CD14-positive monocyte (primary cell): ENCODE results near the gene HHIPL1. TPM values are rescaled to one million over a fixed set of nuclear protein-coding genes. Genes with fewer than 3 reads are reported as not detected.

Experiments
- DNase-seq, 3 donors: peaks; one replicate each; pipeline ENCODE4 v3.0.0-alpha.2; 2011 to 2022
- H2AFZ ChIP-seq: 2 replicates; pipeline ENCODE4 v1.6.0; 2012; ENCODE audit warnings: mild to moderate bottlenecking, low read depth, low read length, inconsistent platforms; ENCODE audit not compliant: insufficient read depth, poor library complexity, severe bottlenecking
- H3K27ac ChIP-seq, 2 donors: 1 replicate in 1 of 2; 2 replicates in 1 of 2; pipeline ENCODE4 v1.5.1; 2012 to 2013; ENCODE audit warnings: low read length in 2 of 2, control low read depth in 1 of 2, inconsistent platforms in 1 of 2, low read depth in 1 of 2, mild to moderate bottlenecking in 1 of 2
- H3K27me3 ChIP-seq, 2 donors: one replicate each; pipeline versions ENCODE4 v1.6.0 to v1.6.1; 2011 to 2013; ENCODE audit warnings: low read length in 2 of 2; ENCODE audit not compliant: control insufficient read depth in 2 of 2, insufficient read depth in 2 of 2
- H3K36me3 ChIP-seq, 2 donors: replicated peaks in 1 of 2; 1 replicate in 1 of 2; 2 replicates in 1 of 2; pipeline versions ENCODE4 v1.5.1 to v1.6.1; 2012 to 2013; ENCODE audit warnings: low read length in 2 of 2, control low read depth in 1 of 2, inconsistent platforms in 1 of 2, mild to moderate bottlenecking in 1 of 2; ENCODE audit not compliant: insufficient read depth in 2 of 2, control insufficient read depth in 1 of 2
- H3K4me1 ChIP-seq, 2 donors: 1 replicate in 1 of 2; 2 replicates in 1 of 2; pipeline versions ENCODE4 v1.5.1 to v1.6.1; 2012 to 2013; ENCODE audit warnings: low read length in 2 of 2, control low read depth in 1 of 2, inconsistent platforms in 1 of 2, mild to moderate bottlenecking in 1 of 2, moderate library complexity in 1 of 2; ENCODE audit not compliant: insufficient read depth in 2 of 2, control insufficient read depth in 1 of 2
- H3K4me2 ChIP-seq: replicated peaks from 2 replicates; pipeline ENCODE3; 2012; ENCODE audit warnings: low read length, moderate library complexity, mild to moderate bottlenecking; ENCODE audit not compliant: poor library complexity, severe bottlenecking; ENCODE audit errors: extremely low read depth
- H3K4me3 ChIP-seq, 3 experiments: fragments of 200-600 bp in 1 of 3; sonication (generic) in 1 of 3; replicated peaks in 1 of 3; 1 replicate in 2 of 3; 2 replicates in 1 of 3; pipeline ENCODE4 v1.5.1; 2011 to 2013; ENCODE audit warnings: low read length in 3 of 3, mild to moderate bottlenecking in 3 of 3, control low read depth in 2 of 3, low read depth in 2 of 3, inconsistent platforms in 1 of 3, moderate library complexity in 1 of 3
- H3K79me2 ChIP-seq: 2 replicates; pipeline ENCODE4 v1.6.0; 2012; ENCODE audit warnings: mild to moderate bottlenecking, control low read depth, inconsistent platforms, low read length, moderate library complexity; ENCODE audit not compliant: insufficient read depth
- H3K9ac ChIP-seq: 2 replicates; pipeline ENCODE4 v1.6.0; 2017; ENCODE audit warnings: low read length, mild to moderate bottlenecking; ENCODE audit not compliant: insufficient read depth, poor library complexity, severe bottlenecking
- H3K9me3 ChIP-seq, 2 donors: replicated peaks in 1 of 2; 1 replicate in 1 of 2; 2 replicates in 1 of 2; pipeline versions ENCODE4 v1.5.1 to v1.6.1; 2012 to 2013; ENCODE audit warnings: low read length in 2 of 2, control low read depth in 1 of 2; ENCODE audit not compliant: control insufficient read depth in 1 of 2, insufficient read depth in 1 of 2
- H4K20me1 ChIP-seq: 2 replicates; pipeline ENCODE4 v1.6.0; 2012; ENCODE audit warnings: mild to moderate bottlenecking, low read length, control low read depth, moderate library complexity; ENCODE audit not compliant: insufficient read depth
- H3K27ac Mint-ChIP-seq, 7 donors: one replicate each; pipeline ENCODE4 v1.8.0; 2020; ENCODE audit warnings: mild to moderate bottlenecking in 7 of 7, mixed read lengths in 7 of 7, moderate library complexity in 6 of 7, inconsistent platforms in 2 of 7
- H3K27me3 Mint-ChIP-seq, 3 donors: one replicate each; pipeline ENCODE4 v1.8.0; 2021 to 2022; ENCODE audit warnings: low read depth in 3 of 3, mild to moderate bottlenecking in 3 of 3, mixed read lengths in 3 of 3, moderate library complexity in 3 of 3, inconsistent platforms in 1 of 3
- H3K36me3 Mint-ChIP-seq, 2 donors: one replicate each; pipeline ENCODE4 v1.8.0; 2020; ENCODE audit warnings: mixed read lengths in 2 of 2, inconsistent platforms in 1 of 2, mild to moderate bottlenecking in 1 of 2
- H3K4me1 Mint-ChIP-seq: one replicate; pipeline ENCODE4 v1.8.0; 2020; ENCODE audit warnings: mild to moderate bottlenecking, mixed read lengths
- H3K4me3 Mint-ChIP-seq, 2 donors: one replicate each; pipeline ENCODE4 v1.8.0; 2020; ENCODE audit warnings: mild to moderate bottlenecking in 2 of 2, mixed read lengths in 2 of 2, moderate library complexity in 1 of 2
- H3K9me3 Mint-ChIP-seq, 7 donors: one replicate each; pipeline ENCODE4 v1.8.0; 2020 to 2022; ENCODE audit warnings: mixed read lengths in 7 of 7, mild to moderate bottlenecking in 6 of 7, moderate library complexity in 6 of 7, inconsistent platforms in 2 of 7
- WGBS: methylation state at CpG from one replicate; pipeline ENCODE4 v1.1.5; 2013; ENCODE audit warnings: missing lambda C conversion rate; ENCODE audit not compliant: insufficient coverage; 5-methylcytosine and 5-hydroxymethylcytosine counted together
- intact Hi-C, 2 donors: fragments of 100-400 bp; cut with micrococcal nuclease; formaldehyde crosslinking; loops; one replicate each; pipeline versions ENCODE4 v1.15.0 to v1.15.1; 2023
- polyA plus RNA-seq, 3 donors: library from polyadenylated mRNA; depleted of rRNA in 1 of 3; unstranded in 2 of 3; stranded (reverse) in 1 of 3; fragments of 300-500 nt in 2 of 3; fragments of >200 nt in 1 of 3; fragmentation: Illumina TruSeq in 2 of 3; gene quantifications; 1 replicate in 2 of 3; 2 replicates in 1 of 3; pipeline ENCODE4 v1.2.3, GENCODE V29; 2012 to 2021
- TF ChIP-seq, protein P1 (sequence below): fragments of 200-600 bp; IDR thresholded peaks from one replicate; pipeline ENCODE4 v1.8.0; 2022; ENCODE audit warnings: antibody characterized with exemption, mild to moderate bottlenecking

Gene HHIPL1
- polyA plus RNA-seq, 3 donors, result 0.09 TPM; not detected in 2

GRCh38 chr14:99601361-99601831 is 43.5 kb upstream of the HHIPL1 start:
- WGBS, result 93% methylated on average over 6 of the region's 8 CpGs
- no peaks in the 10 kb centered on the region for H3K9me3 ChIP-seq
- H3K4me3 Mint-ChIP-seq, result peak overlapping the region in 1 of 2 donors; percentile 65

DNA sequence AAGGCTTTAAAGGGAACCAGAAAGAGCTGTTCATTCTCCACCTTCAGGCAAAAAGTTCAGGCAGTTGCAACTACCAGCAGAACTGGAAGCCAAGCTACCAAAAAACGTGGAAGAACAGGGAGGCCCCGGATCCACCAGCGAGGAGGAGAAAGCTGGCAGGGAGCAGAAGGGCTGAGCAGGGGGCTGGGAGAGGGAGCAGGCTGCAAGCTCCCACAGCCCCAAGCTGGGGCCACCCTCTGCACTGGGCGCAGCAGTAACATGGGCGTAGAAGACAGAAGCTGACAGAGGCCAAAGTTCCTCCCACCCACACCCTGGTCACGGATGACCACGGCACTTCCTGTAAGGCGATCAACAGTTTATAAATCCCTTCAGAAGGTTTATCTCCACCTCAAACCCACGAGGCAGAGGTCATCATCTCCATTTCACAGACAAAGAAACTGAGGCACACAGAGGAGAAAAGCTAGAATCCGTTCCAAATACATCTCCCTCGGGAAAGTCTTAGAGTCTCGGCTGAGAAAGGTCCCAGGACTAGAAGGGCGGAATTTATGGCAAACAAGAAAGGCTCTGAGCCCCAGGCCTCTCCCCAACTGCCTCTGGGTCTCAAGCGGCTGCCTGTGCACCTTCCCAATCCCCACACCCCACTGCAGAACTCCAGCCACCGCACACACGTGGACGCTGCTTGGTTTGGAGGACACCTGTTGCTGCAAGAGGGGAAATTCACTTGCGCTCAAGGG is 42.7 kb upstream of the HHIPL1 start:
- H3K4me1 ChIP-seq, result peaks cover 5 to 12% of the 10 kb centered on the region in 2 donors
- no peaks in the 10 kb centered on the region for H3K9me3 ChIP-seq
- TF ChIP-seq, protein P1, sequence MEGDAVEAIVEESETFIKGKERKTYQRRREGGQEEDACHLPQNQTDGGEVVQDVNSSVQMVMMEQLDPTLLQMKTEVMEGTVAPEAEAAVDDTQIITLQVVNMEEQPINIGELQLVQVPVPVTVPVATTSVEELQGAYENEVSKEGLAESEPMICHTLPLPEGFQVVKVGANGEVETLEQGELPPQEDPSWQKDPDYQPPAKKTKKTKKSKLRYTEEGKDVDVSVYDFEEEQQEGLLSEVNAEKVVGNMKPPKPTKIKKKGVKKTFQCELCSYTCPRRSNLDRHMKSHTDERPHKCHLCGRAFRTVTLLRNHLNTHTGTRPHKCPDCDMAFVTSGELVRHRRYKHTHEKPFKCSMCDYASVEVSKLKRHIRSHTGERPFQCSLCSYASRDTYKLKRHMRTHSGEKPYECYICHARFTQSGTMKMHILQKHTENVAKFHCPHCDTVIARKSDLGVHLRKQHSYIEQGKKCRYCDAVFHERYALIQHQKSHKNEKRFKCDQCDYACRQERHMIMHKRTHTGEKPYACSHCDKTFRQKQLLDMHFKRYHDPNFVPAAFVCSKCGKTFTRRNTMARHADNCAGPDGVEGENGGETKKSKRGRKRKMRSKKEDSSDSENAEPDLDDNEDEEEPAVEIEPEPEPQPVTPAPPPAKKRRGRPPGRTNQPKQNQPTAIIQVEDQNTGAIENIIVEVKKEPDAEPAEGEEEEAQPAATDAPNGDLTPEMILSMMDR, result no peak
- H2AFZ ChIP-seq, result no peak overlapping the region
- H3K79me2 ChIP-seq, result no peaks in the 10 kb centered on the region
- peaks cover 0 to 9% (median 2%) of the 10 kb centered on the region in 7 donors for H3K9me3 Mint-ChIP-seq
- no peak overlapping the region for H3K4me2 ChIP-seq
- H3K4me3 ChIP-seq, result no peak overlapping the region
- H3K27ac Mint-ChIP-seq, result no peak overlapping the region
- no peaks in the 10 kb centered on the region for H3K36me3 ChIP-seq
- no peak for DNase-seq
- peak overlapping the region in 1 of 2 donors; percentile 75 for H3K4me3 Mint-ChIP-seq
- peaks cover 44 to 66% (median 53%) of the 10 kb centered on the region in 3 donors for H3K27me3 Mint-ChIP-seq
- H3K4me1 Mint-ChIP-seq, result peaks cover 7% of the 10 kb centered on the region
- WGBS, result 66% methylated on average over 16 of the region's 18 CpGs
- intact Hi-C loops, result no loop called here
- H4K20me1 ChIP-seq, result no peaks in the 10 kb centered on the region
- no peaks in the 10 kb centered on the region for H3K36me3 Mint-ChIP-seq
- peaks cover 18 to 53% of the 10 kb centered on the region in 2 donors for H3K27me3 ChIP-seq
- no peak overlapping the region for H3K9ac ChIP-seq
- no peak overlapping the region for H3K27ac ChIP-seq

More at GRCh38 chr14:99601361-99601831, 43.5 kb upstream of the HHIPL1 start:
- H3K4me3 ChIP-seq, result no peak overlapping the region
- no peak overlapping the region for H3K27ac ChIP-seq
- H3K9ac ChIP-seq, result no peak overlapping the region
- Mint-ChIP-seq H3K27ac (no peak overlapping the region), H3K27me3 (peaks cover 40 to 57% (median 49%) of the 10 kb centered on the region in 3 donors), H3K9me3 (peaks cover 0 to 9% (median 2%) of the 10 kb centered on the region in 7 donors), H3K4me1 (peaks cover 7% of the 10 kb centered on the region), H3K36me3 (no peaks in the 10 kb centered on the region)
- TF ChIP-seq, protein P1, result no peak
- DNase-seq, result no peak
- H3K4me2 ChIP-seq, result no peak overlapping the region
- H2AFZ ChIP-seq, result no peak overlapping the region
- H3K36me3 ChIP-seq, result no peaks in the 10 kb centered on the region
- H3K27me3 ChIP-seq, result peaks cover 18 to 47% of the 10 kb centered on the region in 2 donors
- H3K4me1 ChIP-seq, result peaks cover 5 to 12% of the 10 kb centered on the region in 2 donors
- H3K79me2 ChIP-seq, result no peaks in the 10 kb centered on the region
- H4K20me1 ChIP-seq, result no peaks in the 10 kb centered on the region
- intact Hi-C loops, result no loop called here
